Fibroblast of skin of left biceps (primary cell): ENCODE results near the gene ULBP3.
"Not testable (repeated sequence)": the region's sequence is repeated elsewhere in the genome, so short reads cannot be mapped to it uniquely, and the experiment has no call there.

ENCODE experiments used
- DNase-seq, 2 experiments: peaks; one replicate each; pipeline ENCODE4 v3.0.0-alpha.2; 2013; ENCODE audit warnings: low read depth in 2 of 2

ULBP3 gene

DNA sequence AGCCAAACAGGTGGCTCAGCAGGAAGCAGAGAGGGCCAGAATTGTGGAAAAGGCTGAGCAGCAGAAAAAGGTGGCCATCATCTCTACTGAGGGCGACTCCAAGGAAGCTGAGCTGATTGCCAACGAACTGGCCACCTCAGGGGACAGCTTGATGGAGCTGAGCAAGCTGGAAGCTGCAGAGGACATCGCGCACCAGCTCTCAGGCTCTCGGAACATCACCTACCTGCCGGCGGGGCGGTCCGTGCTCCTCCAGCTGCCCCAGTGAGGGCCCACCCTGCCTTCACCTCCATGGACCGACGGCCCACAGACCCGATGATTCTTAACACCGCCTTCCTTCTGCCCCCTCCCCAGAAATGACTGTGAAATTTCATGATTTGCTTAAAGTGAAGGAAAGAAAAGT is 25.8 kb downstream of the ULBP3 start:
- no peak for DNase-seq

DNA sequence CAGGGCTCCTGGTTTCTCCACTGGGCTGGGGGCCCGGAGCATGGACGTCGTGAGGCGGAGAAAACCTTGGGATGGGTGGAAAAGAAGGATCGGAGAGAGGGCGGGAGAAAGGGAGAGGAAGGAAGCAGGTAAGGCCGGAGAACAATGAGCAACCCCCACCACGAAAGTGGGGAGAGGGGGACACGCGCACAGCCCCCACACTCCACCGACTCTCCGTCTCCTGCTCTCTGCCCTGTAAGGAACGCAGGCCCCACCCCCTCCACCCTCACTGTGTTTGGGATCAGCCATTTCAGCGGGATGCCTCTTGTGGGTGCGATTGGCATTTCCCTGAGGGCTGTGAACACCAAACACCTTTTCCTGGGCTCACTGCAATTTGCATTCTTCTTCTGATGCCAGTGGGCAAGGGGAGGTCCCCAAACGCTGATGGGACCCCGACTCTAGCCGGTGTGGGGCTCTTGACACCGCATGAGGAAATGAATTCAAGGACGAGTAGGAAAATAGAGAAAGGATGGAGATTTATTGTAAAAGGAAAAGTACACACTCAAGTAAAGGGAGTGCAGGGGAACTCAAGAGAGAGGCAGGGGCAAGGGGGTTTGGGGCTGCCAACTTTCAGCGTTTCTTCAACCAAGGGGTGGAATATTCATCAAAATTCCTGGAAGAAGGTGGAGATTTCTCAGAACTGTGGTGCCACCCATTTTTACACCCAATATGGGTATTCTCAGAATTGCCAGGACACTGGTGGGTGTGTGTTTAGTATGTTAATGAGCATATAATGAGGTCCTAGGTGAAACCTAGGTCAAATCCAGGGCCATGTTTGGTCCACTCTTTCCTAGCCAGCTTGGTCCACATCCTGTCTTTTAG is 30.5 kb downstream of the ULBP3 start:
- DNase-seq, result no peak

DNA sequence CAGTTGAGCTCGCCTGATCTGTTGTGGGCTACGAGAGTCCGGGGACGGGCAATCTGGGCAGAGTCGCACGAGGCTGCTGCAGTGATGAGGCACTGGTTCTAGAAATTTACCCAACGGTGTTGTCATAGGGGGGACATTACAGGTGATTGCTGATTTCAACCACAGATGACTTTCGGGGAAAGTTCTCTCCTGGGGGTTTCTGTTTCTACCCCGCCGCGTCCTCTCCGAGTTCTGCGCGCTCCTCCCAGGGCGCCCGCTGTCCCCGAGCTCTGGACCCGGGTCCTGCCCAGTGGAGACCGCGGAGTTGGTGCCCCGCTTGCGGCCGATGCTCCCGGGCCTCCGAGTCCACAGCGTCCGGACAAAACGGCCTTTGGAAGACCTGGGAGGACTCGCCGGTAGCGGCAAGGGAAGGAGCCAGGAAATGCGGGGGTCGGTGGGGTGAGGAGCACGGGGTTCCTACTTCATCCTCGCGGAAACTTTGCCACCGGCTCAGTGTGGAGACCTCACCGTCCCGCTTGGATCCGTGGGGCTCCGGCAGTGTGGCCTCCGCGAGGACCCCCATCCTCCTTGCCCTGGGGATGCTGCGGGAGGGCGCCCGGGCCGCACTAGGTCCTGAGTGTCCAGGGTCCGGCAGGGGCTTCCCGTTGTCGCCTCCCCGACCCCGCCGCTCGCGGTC is 31.3 kb downstream of the ULBP3 start:
- DNase-seq, result no peak

DNA sequence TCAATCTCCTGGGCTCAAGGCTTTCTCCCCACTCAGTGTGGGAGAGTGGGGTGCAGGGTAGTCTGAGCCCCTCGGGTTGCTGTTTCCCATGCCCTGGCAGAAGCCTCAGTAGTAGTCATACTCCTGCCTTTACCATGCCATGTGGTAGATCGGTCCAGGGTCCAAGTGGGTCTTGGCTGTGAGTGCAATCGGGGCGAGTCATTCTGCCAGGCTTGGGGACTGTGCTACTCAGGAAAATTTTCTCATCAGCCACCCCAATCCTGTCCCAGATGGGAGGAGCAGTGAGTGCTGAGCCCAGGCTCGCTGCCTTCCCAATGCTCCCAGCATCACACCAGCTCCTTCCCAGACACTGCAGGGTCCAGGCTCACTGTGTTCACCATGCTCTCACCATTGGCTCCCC is 32.8 kb downstream of the ULBP3 start:
- no peak for DNase-seq

DNA sequence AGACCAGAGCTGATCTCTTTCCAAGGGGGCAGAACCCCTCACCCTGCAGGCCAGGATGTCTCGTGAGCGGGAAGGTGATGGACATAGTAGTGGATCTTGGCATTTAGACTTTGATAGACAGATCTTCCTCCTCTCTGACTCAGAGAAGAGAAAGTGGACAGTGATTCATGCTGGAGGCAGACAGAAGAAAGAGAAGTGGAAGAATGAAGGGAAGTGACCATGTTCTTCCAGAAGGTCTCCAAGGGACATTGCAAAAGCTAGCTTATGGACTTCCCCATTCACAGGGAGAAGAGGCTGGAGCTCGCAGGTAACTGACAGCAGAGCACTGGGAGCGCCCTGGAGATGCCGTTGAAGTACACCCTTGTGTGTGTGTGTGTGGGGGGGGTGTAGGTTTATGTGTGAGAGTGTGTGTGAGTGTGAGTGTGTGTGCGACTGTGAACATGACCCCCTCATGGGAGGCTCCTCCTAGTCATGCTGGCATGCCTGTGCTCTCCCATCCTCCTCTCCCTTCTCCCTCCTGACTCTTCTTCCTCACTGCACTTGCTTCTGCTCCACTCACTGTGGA is 35.6 kb downstream of the ULBP3 start:
- no peak for DNase-seq

DNA sequence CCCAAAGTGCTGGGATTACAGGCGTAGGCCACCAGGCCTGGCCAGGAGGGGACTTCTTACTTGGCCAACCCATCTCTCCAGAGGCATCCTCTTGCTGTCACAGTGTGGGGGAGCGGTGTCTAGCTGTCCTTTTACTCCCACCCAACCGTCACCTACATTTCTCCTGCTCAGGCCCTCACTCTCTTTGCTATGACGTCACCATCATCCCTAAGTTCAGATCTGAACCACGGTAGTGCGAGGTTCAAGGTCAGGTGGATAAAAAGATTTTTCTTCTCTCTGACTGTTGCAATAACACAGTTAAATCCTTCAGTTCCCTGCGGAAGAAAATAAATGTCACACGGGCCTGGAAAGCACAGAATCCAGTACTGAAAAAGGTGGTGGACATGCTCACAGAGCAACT is 36.3 kb downstream of the ULBP3 start:
- DNase-seq, result no peak

DNA sequence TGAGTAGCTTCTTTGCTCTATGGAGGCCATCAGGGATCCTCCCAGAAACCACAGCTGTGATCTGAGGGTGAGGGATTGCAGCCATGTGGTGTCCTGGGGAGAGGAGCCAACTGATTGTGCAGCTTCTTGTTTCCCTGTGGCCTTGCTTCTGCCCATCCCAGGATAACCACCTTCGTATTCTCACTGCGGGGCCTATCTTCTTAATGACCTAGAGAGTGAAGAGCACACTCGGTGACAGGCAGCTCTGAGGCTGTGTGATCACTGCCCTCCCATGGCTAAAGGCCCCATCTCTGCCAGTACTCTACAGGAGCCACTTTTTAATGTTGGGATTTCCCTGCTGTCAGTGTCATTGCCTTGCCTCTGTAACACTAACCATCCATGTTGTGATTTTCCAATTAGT is 38.3 kb downstream of the ULBP3 start:
- no peak for DNase-seq

DNA sequence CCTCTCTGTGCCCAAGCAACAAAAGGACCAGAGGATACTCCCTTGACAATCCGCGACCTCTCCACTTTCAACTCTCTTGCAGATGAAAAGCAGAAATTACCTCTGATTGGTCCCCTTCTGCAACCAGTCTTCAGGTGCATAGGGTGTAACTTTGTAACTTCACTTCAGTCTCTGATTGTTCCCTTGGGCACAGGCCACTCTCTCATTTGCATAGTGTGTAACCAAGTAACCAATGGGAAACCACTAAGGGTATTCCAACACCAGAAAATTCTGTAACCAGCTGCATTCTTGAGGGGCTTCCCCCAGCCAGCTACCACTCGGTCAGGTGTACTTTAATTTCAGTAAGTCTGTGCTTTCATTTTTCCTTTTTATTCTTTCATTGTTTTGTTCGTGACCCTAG is 39.2 kb downstream of the ULBP3 start:
- no peak for DNase-seq

DNA sequence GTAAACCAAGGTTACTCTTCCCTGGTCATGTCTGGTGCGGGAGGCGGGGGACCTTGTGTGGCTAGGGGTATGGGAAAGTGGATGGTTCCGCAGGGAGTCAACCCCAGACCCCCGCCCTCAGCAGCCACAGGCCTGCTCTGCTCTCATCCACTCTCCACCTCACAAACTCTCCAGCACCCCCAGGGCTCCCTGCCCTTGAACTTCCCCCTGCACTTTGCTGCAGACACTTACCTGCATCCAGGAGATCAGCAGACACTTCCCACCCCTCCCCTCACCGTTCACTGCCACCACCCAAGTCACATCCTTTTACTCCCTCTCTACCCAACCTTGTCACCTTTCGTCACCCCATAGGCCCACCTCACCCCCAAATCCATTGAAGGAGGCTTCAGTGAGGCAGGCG is 39.6 kb downstream of the ULBP3 start:
- DNase-seq, result no peak

DNA sequence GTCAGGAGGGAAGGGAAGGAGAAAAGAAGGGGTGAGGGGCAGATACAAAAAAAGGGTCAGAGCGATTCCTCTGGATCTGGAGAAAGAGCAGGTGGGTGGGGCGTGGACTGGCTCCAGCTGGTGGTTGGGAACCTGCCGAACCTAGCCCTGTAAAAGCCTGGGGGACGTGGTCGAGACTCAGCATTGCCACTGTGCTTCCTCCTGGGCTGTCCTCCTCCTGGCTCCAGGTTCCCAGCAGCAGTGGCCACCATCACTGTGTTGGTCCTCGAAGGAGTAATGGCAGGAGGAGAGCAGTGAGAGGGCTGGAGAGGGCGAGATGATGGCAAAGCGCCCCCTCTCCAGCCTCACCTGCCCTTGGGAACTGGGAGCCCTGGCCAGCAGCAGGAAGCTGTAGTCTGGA is 40.1 kb downstream of the ULBP3 start:
- DNase-seq, result no peak

DNA sequence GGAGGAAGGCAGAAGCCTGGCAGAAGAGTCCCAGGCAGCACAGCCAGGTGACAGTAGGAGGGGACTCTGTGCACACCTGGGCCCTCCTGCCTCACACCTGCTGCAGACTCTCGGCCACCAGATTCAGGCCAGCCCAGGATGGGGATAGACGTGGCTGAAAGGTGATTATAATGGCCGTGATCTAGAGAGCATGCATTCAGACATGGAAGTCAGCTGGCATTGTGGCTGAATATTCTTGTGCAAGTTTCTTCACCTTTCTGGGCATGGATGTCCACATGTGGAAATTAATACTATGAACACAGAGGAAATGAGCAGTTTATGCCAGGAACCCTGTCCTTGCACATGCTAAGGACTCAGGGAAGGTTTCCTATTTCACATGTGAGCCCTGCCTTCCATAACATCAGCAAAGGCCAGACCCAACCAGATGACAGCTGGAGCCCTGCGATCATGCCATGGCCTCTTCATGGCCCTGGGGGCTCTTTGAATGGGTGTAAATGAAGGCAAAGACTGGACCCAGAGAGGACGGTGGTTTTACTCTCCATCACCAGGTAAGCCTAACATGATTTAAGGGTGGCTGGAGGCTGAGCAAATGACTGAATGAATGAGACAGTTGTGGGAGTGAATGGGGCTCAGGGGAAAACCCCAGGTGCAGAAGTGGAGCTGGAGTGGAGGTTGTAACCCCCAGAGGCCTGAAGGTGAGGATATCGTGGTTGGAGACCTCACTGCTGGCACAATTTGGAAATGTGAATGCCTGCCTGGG is 40.9 kb downstream of the ULBP3 start:
- no peak for DNase-seq

DNA sequence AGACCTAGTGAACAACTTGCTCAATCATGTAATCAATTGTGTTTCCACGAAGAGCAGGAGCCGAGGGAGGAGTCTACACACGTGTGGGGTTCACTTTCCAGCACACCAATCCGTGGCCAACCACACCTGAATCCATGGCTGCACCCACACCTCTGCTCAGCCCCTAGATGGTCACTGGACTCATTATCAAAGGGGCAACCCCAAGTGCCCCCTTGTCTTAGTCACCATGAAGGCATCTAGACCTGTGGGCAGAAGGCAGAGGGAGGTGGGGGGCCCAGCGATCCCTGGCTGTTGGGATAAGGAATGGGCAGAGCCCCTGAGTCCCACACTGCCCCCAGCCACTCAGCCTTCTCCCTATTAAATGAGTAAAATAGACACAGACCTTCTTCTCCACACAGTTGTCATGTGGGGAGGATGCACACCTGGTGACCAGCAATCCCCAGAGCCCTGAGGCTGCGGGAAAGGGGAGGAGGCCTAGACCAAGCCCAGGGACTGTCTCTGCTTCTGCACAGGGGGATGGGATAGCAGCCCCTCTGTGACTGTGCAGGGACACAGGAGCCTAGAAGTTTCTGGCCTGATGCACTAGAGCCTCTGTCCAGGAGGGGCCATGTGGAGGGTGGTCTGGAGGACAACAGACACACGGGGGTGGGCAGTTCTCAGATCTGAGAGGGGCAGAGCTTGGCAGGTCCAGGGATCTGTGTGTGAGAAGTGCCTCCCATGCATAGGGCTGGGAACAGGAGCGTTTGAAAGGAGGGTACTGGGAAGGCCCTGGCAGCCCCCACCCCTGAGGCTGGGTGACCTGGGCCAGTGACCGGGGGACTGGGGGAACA is 41.7 kb downstream of the ULBP3 start:
- DNase-seq, result no peak

DNA sequence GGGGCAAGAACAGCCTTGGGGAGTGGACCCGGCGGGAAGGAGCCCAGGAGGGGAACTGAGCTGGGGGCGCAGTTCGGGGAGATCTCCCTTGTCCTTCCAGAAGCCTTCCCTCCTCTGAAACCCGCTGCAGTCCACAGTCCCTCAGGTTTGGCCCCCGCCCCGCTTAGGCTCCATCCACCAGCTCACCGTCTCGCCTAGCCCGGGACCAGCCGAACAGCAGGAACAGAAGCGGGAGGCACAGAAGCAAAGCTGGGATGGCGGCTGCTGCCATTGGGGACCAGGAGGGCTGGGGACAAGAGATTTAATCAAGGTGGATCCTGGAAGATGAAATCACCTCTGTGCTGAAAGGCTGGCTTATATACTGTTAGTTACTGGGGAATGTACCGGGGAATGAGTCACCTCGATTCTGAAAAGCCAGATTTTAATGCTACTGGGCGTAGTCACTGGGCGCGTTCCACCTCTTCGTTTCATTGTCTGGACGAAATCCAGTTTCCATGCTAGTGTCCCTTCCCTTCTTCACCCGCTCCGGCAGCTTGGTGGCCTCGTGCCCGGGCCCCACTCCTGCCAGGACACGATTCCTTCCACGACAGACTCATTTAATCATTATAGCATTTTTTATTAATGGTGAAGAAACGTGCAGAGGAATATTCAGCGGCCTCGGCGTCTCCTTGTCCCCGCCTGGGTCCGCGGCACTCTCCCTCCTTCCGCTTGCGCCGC is 43.6 kb downstream of the ULBP3 start, which contains the start of gene RAET1L:
Gene RAET1L, minus strand, starts transcription at position 332 of the 717 bp plus-strand sequence. Its CDS starts 61 bp downstream, at position 271.
- DNase-seq, result peak in 1 of 2 experiments; percentile 8

DNA sequence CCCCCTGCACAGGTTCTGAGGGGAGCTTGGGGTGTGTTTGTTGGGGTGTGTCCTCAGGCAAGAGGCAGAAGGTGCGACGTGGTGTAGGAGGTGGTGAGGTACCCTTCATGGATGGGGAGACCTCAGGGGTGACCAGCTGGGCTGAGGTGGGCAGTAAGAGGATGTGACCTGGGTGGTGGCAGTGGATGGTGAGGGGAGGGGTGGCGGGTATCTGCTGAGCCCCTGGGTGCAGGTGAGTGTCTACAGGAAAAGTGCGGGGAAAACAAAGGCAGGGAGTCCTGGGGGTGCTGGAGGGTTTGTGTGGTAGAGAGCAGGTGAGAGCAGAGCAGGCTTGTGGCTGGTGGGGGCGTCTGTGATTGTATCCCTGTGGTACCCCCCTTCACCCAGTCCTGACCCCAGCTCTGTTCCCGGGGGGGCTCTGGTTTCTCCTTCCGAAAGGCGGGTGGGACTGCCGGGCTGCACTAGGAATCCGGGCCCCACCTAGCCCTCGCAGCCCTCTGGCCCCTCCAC is 44.2 kb downstream of the ULBP3 start:
- DNase-seq, result no peak

DNA sequence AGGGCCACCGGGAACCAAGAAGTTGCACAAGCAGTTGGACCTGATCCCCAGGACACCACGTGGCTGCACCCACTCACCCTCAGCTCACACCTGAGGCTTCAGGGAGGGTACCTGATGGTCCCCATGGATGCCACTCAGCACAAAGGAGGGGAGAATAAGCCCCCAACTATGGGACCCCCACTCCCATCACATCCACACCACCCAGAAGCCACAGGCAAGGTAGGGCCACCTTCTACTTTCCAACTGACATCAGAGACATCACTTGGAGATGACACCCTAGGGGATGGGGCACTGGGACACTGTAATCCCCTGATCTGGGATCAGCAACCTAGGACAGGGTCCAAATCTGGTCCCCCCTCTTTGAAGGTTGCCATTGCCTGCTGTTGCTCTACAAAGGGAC is 44.9 kb downstream of the ULBP3 start:
- DNase-seq, result not testable (repeated sequence)

DNA sequence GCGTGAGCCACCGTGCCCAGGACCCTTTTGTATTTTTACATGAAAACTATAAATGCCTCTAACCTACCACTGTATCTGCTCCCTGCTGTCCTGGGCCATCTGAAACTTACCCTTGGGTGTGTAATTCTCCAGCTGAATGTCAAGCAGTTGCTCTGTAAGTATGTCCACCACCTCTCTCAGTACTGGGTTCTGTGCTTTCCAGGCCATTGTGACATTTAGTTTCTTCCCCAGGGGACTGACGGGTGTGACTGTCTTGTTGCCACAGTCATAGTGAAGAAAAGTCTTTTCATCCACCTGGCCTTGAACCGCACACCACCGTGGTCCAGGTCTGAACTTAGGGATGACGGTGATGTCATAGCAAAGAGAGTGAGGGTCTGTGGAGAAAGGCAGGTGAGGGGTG is 47.1 kb downstream of the ULBP3 start:
- not testable (repeated sequence) for DNase-seq

DNA sequence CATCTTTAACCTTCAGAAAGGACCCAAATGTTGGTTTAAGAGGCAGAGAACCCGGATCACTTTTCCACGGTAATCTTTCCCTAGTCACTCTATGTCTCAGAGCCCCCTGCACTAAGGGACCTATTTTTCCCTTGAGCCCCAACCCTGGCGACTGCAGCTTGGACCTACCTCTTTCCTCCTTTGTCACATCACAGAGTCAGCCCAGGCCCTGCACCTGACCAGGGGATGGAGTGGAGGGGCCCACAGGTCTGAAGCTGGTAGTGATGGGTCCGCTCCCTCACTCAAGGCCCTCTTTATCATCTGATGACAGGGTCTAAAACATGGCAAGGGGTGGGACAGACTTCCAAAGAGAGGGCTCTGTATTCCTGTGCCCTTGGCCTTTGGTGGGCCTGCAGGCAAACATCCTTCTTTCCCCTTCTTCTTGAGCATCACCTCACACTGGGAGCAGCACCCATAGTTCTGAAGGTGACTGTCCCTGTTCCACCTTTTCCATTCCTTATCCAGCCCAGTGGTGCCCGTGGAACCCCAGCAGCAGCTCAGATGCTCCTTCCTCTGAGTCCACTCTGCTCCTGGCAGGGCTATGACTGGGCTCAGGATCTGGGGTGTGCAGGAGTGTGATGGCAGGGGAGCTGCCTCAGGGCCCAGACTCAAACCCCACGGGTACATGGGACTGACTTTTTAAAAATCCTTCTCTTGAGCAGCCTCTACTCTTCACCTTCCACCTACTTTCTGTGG is 49.9 kb downstream of the ULBP3 start:
- no peak for DNase-seq

DNA sequence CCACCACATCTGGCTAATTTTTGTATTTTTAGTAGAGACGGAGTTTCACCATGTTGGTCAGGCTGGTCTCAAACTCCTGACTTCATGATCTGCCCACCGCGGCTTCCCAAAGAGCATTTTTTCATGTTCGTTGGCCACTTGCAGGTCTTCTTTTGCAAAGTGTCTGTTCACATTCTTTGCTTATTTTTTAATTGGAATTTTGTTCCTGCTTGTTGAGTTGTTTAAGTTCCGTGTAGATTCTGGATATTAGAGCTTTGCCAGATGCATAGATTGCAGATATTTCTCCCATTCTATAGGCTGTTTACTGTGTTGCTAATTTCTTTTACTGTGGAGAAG is 51.8 kb downstream of the ULBP3 start:
- DNase-seq, result not testable (repeated sequence)

DNA sequence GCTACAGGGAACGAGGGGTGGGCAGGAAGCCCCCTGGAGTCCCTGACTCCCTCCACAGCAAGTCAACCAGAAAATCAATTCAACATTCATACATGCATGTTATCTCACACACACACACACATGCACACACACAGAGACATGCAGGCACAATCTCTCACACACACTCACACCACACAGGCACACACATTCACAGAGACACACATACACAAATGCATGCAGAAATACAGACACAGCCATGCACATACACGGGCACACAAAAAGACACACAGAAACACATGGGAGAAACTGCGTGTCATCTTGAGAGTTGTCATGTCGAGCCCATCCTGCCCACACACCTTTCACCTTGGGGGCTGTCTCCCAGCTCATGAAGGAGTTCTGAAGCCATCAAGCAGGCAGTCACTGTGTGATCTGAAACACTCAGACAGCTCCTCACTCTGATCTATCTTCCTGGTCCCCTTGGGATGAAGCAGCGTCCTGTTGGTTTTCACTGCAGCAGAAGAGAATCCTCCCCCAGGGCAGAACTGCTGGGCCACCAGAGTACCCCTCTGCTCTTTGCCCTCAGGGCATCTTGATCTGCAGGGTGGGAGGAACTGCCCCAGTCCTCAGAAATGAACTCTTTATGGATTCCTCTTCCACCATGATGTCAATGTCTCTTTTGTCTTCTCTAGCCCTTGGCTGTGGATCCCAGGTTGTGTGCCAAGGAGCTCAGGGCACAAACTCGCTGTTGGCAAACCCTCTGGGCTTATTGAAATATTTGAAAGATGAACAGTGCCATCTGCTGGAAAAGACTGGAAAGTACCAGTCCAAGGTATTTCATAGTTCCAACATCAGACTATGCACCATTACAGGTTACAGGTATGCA is 52.4 kb downstream of the ULBP3 start:
- DNase-seq, result peak; percentile 8 to 10
